Neural cell (in vitro differentiated cells): ENCODE measurements around the gene FOXJ1. TPM values are rescaled to one million over a fixed set of nuclear protein-coding genes. Genes with fewer than 3 reads are reported as not detected.

Source experiments
- H2AFZ ChIP-seq: fragments of 200-600, 300-800 bp; sonication (generic), shearing (Covaris generic); 2 replicates; pipeline ENCODE4 v1.6.0; 2014; ENCODE audit warnings: low read depth, mild to moderate bottlenecking, antibody characterized with exemption, low read length, moderate library complexity
- H3F3A ChIP-seq: fragments of 200-600 bp; shearing (Covaris generic); 2 replicates; pipeline ENCODE4 v1.6.1; 2016; ENCODE audit warnings: mild to moderate bottlenecking, moderate library complexity, mixed read lengths, antibody characterized with exemption, low read length; ENCODE audit not compliant: insufficient read depth, poor library complexity, severe bottlenecking
- H3K27ac ChIP-seq: fragments of 200-600, 300-800 bp; sonication (generic), shearing (Covaris generic); 2 replicates; pipeline ENCODE4 v1.5.1; 2014; ENCODE audit warnings: mild to moderate bottlenecking, low read length, moderate library complexity
- H3K27me3 ChIP-seq: fragments of 300-800, 200-600 bp; sonication (generic), shearing (Covaris generic); 2 replicates; pipeline ENCODE4 v1.6.0; 2014; ENCODE audit warnings: mild to moderate bottlenecking, low read depth, low read length, moderate library complexity; ENCODE audit not compliant: insufficient read depth
- H3K36me3 ChIP-seq: fragments of 300-800, 200-600 bp; sonication (generic), shearing (Covaris generic); 2 replicates; pipeline ENCODE4 v1.5.1; 2014; ENCODE audit warnings: mild to moderate bottlenecking, antibody characterized with exemption, low read length, moderate library complexity; ENCODE audit not compliant: insufficient read depth
- H3K4me2 ChIP-seq: fragments of 300-800, 200-600 bp; sonication (generic), shearing (Covaris generic); 2 replicates; pipeline ENCODE4 v1.6.0; 2014; ENCODE audit warnings: mild to moderate bottlenecking, low read length
- H3K4me3 ChIP-seq: fragments of 300-800, 200-600 bp; sonication (generic), shearing (Covaris generic); 2 replicates; pipeline ENCODE4 v1.5.1; 2014; ENCODE audit warnings: mild to moderate bottlenecking, low read length, moderate library complexity
- H3K79me2 ChIP-seq: fragments of 200-600 bp; shearing (Covaris generic); replicated peaks from 2 replicates; pipeline ENCODE4 v1.6.0; 2014; ENCODE audit warnings: mild to moderate bottlenecking, low read length, moderate library complexity; ENCODE audit not compliant: insufficient read depth
- H3K9ac ChIP-seq: fragments of 300-800, 200-600 bp; sonication (generic), shearing (Covaris generic); 2 replicates; pipeline ENCODE4 v1.6.1; 2016; ENCODE audit warnings: mild to moderate bottlenecking, low read length, mixed read lengths
- H3K9me2 ChIP-seq: fragments of 200-600 bp; shearing (Covaris generic); 2 replicates; pipeline ENCODE4 v1.6.1; 2016; ENCODE audit warnings: mild to moderate bottlenecking, low read length, mixed read lengths; ENCODE audit not compliant: insufficient read depth
- H3K9me3 ChIP-seq: fragments of 200-600, 300-800 bp; sonication (generic), shearing (Covaris generic); 2 replicates; pipeline ENCODE4 v1.6.1; 2016; ENCODE audit warnings: mild to moderate bottlenecking, mixed run types, low read length, moderate library complexity, mixed read lengths
- H4K20me1 ChIP-seq: fragments of 200-600 bp; shearing (Covaris generic); 2 replicates; pipeline ENCODE4 v1.6.1; 2016; ENCODE audit warnings: mild to moderate bottlenecking, mixed run types; ENCODE audit not compliant: insufficient read depth
- EP300 ChIP-seq: fragments of 450-650 bp; conservative IDR thresholded peaks from 2 replicates; pipeline ENCODE4 v1.6.1; 2014; ENCODE audit warnings: antibody characterized with exemption, mild to moderate bottlenecking, moderate library complexity; ENCODE audit not compliant: poor library complexity, severe bottlenecking
- EZH2 ChIP-seq: fragments of 200-600, 300-800 bp; shearing (Covaris generic), sonication (generic); IDR thresholded peaks from 2 replicates; pipeline ENCODE4 v1.6.1; 2014; ENCODE audit warnings: antibody characterized with exemption, low read length, borderline replicate concordance, mild to moderate bottlenecking; ENCODE audit not compliant: insufficient read depth, poor library complexity, severe bottlenecking
- MXI1 ChIP-seq: fragments of 450-650 bp; conservative IDR thresholded peaks from 2 replicates; pipeline ENCODE4 v1.6.1; 2014; ENCODE audit warnings: antibody characterized with exemption, mild to moderate bottlenecking; ENCODE audit not compliant: poor library complexity, severe bottlenecking
- POLR2AphosphoS5 ChIP-seq: IDR thresholded peaks from 2 replicates; pipeline ENCODE4 v1.6.1; 2012
- RAD21 ChIP-seq: fragments of 450-650 bp; conservative IDR thresholded peaks from 2 replicates; pipeline ENCODE4 v1.6.1; 2014; ENCODE audit warnings: antibody characterized with exemption, mild to moderate bottlenecking, moderate library complexity
- SMC3 ChIP-seq: fragments of 450-650 bp; conservative IDR thresholded peaks from 2 replicates; pipeline ENCODE4 v1.6.1; 2014; ENCODE audit warnings: antibody characterized with exemption, mild to moderate bottlenecking, moderate library complexity; ENCODE audit not compliant: poor library complexity
- TAF1 ChIP-seq: IDR thresholded peaks from 2 replicates; pipeline ENCODE4 v1.6.1; 2012; ENCODE audit warnings: low read depth
- polyA plus RNA-seq: library from polyadenylated mRNA; depleted of rRNA; stranded (reverse); fragments of >200 nt; gene quantifications from 2 replicates; pipeline ENCODE4 v1.2.3, GENCODE V29; 2014
- TF ChIP-seq, protein P1 (sequence below): fragments of 450-650 bp; IDR thresholded peaks from 2 replicates; pipeline ENCODE4 v1.5.1; 2014; ENCODE audit warnings: antibody characterized with exemption, mild to moderate bottlenecking, moderate library complexity; ENCODE audit not compliant: poor library complexity, severe bottlenecking
- TF ChIP-seq, protein P2 (sequence below): IDR thresholded peaks from 2 replicates; pipeline ENCODE4 v1.6.1; 2012; ENCODE audit warnings: borderline replicate concordance

FOXJ1 gene
- polyA plus RNA-seq, 1 donor from 2014 or later, result 0.56 TPM

DNA sequence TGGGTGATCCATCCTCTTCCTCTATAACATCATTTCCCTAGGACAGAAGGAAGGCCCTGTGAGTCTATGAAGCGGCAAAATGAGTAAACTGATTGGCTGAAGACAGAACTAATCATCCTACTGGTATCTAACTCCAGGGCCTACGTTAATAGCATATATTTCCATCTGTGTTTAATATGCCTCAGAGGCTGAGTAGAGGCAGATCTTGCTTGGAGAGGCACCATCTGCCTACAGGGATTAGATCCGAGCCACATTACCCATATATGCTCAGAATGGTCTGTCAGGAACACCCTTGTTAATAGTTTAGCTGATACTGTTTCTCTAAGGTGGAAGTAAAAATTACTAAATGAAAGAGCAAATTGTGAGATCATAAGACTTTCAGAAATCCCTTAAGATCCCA, 13.2 kb upstream of the FOXJ1 start:
- Histone ChIP-seq H3F3A (no peaks in the 10 kb centered on the region), H3K9me2 (no peaks in the 10 kb centered on the region), H4K20me1 (no peaks in the 10 kb centered on the region), H3K27me3 (no peaks in the 10 kb centered on the region), H3K27ac (no peak overlapping the region), H3K9me3 (no peaks in the 10 kb centered on the region), H3K9ac (no peak overlapping the region), H3K4me2 (no peak overlapping the region), H3K4me3 (no peak overlapping the region), H3K36me3 (no peaks in the 10 kb centered on the region), H3K79me2 (no peaks in the 10 kb centered on the region), H2AFZ (no peak overlapping the region)
- TF ChIP-seq, protein P1, sequence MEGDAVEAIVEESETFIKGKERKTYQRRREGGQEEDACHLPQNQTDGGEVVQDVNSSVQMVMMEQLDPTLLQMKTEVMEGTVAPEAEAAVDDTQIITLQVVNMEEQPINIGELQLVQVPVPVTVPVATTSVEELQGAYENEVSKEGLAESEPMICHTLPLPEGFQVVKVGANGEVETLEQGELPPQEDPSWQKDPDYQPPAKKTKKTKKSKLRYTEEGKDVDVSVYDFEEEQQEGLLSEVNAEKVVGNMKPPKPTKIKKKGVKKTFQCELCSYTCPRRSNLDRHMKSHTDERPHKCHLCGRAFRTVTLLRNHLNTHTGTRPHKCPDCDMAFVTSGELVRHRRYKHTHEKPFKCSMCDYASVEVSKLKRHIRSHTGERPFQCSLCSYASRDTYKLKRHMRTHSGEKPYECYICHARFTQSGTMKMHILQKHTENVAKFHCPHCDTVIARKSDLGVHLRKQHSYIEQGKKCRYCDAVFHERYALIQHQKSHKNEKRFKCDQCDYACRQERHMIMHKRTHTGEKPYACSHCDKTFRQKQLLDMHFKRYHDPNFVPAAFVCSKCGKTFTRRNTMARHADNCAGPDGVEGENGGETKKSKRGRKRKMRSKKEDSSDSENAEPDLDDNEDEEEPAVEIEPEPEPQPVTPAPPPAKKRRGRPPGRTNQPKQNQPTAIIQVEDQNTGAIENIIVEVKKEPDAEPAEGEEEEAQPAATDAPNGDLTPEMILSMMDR, result no peak
- TF ChIP-seq RAD21 (no peak), TAF1 (no peak), MXI1 (no peak), POLR2AphosphoS5 (no peak), EZH2 (no peak), SMC3 (no peak), EP300 (no peak)
- TF ChIP-seq, protein P2, sequence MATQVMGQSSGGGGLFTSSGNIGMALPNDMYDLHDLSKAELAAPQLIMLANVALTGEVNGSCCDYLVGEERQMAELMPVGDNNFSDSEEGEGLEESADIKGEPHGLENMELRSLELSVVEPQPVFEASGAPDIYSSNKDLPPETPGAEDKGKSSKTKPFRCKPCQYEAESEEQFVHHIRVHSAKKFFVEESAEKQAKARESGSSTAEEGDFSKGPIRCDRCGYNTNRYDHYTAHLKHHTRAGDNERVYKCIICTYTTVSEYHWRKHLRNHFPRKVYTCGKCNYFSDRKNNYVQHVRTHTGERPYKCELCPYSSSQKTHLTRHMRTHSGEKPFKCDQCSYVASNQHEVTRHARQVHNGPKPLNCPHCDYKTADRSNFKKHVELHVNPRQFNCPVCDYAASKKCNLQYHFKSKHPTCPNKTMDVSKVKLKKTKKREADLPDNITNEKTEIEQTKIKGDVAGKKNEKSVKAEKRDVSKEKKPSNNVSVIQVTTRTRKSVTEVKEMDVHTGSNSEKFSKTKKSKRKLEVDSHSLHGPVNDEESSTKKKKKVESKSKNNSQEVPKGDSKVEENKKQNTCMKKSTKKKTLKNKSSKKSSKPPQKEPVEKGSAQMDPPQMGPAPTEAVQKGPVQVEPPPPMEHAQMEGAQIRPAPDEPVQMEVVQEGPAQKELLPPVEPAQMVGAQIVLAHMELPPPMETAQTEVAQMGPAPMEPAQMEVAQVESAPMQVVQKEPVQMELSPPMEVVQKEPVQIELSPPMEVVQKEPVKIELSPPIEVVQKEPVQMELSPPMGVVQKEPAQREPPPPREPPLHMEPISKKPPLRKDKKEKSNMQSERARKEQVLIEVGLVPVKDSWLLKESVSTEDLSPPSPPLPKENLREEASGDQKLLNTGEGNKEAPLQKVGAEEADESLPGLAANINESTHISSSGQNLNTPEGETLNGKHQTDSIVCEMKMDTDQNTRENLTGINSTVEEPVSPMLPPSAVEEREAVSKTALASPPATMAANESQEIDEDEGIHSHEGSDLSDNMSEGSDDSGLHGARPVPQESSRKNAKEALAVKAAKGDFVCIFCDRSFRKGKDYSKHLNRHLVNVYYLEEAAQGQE, result no peak

DNA sequence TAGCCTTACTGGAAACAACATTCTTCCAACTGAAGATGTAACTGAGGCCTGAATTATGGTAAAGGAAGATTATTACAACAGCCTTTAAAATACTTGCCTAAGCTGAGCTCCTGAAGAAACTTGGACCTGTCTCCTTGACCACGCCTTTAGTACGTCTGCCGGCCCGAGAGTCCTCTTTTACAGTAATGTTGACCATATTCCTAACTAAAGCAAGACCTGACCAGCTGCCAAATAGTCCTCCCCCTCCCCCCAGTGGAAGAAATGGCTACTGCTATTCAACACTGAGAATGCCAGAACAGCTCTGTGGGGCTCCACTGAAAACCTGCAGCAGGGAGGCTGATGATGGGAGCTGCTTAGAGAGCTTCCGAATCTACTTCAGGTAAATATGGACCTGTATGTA, 12.6 kb upstream of the FOXJ1 start:
- H3K4me2 ChIP-seq, result no peak overlapping the region
- H3K36me3 ChIP-seq, result no peaks in the 10 kb centered on the region
- no peak for TF ChIP-seq SMC3
- no peak for TF ChIP-seq EZH2
- TF ChIP-seq, protein P1, result no peak
- TF ChIP-seq, protein P2, result no peak
- no peak for TF ChIP-seq TAF1
- TF ChIP-seq RAD21, result no peak
- no peak for TF ChIP-seq EP300
- no peak for TF ChIP-seq MXI1
- TF ChIP-seq POLR2AphosphoS5, result no peak
- no peak overlapping the region for H3K4me3 ChIP-seq
- no peak overlapping the region for H3K9ac ChIP-seq
- no peak overlapping the region for H2AFZ ChIP-seq
- no peaks in the 10 kb centered on the region for H3K9me3 ChIP-seq
- no peaks in the 10 kb centered on the region for H3K27me3 ChIP-seq
- H4K20me1 ChIP-seq, result no peaks in the 10 kb centered on the region
- H3K79me2 ChIP-seq, result no peaks in the 10 kb centered on the region
- H3F3A ChIP-seq, result no peaks in the 10 kb centered on the region
- no peaks in the 10 kb centered on the region for H3K9me2 ChIP-seq
- H3K27ac ChIP-seq, result no peak overlapping the region
